Loucy (cell line): ENCODE data around the gene ANO2.

ENCODE experiments used
- H2AFZ ChIP-seq: fragments of 200-600 bp; sonication (generic); 2 replicates; pipeline ENCODE4 v1.6.0; 2016; ENCODE audit warnings: antibody characterized with exemption, mild to moderate bottlenecking, low read length, moderate library complexity
- H3F3A ChIP-seq: fragments of 200-600 bp; 2 replicates; pipeline ENCODE4 v1.6.0; 2016; ENCODE audit warnings: antibody characterized with exemption, low read depth, mild to moderate bottlenecking
- H3K27me3 ChIP-seq: fragments of 200-600 bp; sonication (generic); 2 replicates; pipeline ENCODE4 v1.6.1; 2014; ENCODE audit warnings: low read length, mild to moderate bottlenecking; ENCODE audit not compliant: insufficient read depth, poor library complexity, severe bottlenecking
- H3K36me3 ChIP-seq: fragments of 200-600 bp; sonication (generic); 2 replicates; pipeline ENCODE4 v1.6.1; 2016; ENCODE audit warnings: low read length; ENCODE audit not compliant: insufficient read depth
- H3K4me1 ChIP-seq: fragments of 200-600 bp; sonication (generic); 2 replicates; pipeline ENCODE4 v1.5.1; 2014; ENCODE audit warnings: low read length, mild to moderate bottlenecking; ENCODE audit not compliant: insufficient read depth, poor library complexity, severe bottlenecking
- H3K4me2 ChIP-seq: fragments of 200-600 bp; sonication (generic); 2 replicates; pipeline ENCODE4 v1.6.0; 2014; ENCODE audit warnings: antibody characterized with exemption, low read length, low read depth, mild to moderate bottlenecking; ENCODE audit not compliant: poor library complexity, severe bottlenecking
- H3K4me3 ChIP-seq: fragments of 200-600 bp; sonication (generic); 2 replicates; pipeline ENCODE4 v1.5.1; 2014; ENCODE audit warnings: low read length, mild to moderate bottlenecking, mixed read lengths; ENCODE audit not compliant: poor library complexity, severe bottlenecking
- H3K79me2 ChIP-seq: fragments of 200-600 bp; sonication (generic); 2 replicates; pipeline ENCODE4 v1.6.1; 2014; ENCODE audit warnings: low read length; ENCODE audit not compliant: insufficient read depth
- H3K9ac ChIP-seq: fragments of 200-600 bp; sonication (generic); 2 replicates; pipeline ENCODE4 v1.6.0; 2014; ENCODE audit warnings: mild to moderate bottlenecking, low read depth, low read length, moderate library complexity; ENCODE audit not compliant: poor library complexity, severe bottlenecking
- H3K9me2 ChIP-seq: fragments of 200-600 bp; sonication (generic); replicated peaks from 2 replicates; pipeline ENCODE4 v1.6.1; 2016; ENCODE audit warnings: low read depth, low read length, mixed read lengths
- H3K9me3 ChIP-seq: fragments of 200-600 bp; sonication (generic); 2 replicates; pipeline ENCODE4 v1.6.1; 2014; ENCODE audit warnings: mild to moderate bottlenecking, antibody characterized with exemption, low read length, low read depth; ENCODE audit not compliant: insufficient read depth
- H4K20me1 ChIP-seq: fragments of 200-600 bp; sonication (generic); 2 replicates; pipeline ENCODE4 v1.6.0; 2014; ENCODE audit warnings: antibody characterized with exemption, low read length, mild to moderate bottlenecking; ENCODE audit not compliant: insufficient read depth, poor library complexity, severe bottlenecking
- CTCF ChIP-seq: fragments of 200-600 bp; sonication (generic); conservative IDR thresholded peaks from 2 replicates; pipeline ENCODE4 v1.5.1; 2014; ENCODE audit warnings: mild to moderate bottlenecking, antibody characterized with exemption, low read length
- EZH2phosphoT487 ChIP-seq: fragments of 200-600 bp; IDR thresholded peaks from 2 replicates; pipeline ENCODE4 v1.6.1; 2018; ENCODE audit warnings: antibody characterized with exemption, mild to moderate bottlenecking, moderate library complexity, borderline replicate concordance

Gene ANO2

DNA sequence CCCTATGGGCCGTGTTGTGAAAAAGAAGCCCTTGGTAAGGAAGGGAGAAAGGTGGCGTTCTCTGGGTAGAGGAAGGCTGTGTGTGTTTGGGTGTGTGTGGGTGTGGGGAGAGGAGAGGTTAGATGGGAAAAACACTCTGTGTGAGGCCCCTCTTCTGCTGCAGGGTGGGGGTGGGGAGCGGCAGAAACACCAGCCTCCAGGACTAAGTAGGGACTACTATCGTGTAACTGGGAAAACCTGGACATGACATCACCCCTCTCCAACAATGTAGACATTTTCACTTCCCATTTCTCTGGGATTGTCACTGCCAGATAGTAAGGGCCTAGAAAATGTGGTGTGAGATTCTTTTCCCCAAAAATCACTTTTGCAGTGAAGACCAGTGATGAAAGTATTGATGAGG is 308.2 kb downstream of the ANO2 start:
- no peaks in the 10 kb centered on the region for H3K9me2 ChIP-seq
- H3K4me3 ChIP-seq, result no peak overlapping the region
- no peaks in the 10 kb centered on the region for H3F3A ChIP-seq
- peaks cover under 1% of the 10 kb centered on the region for H3K27me3 ChIP-seq
- no peak overlapping the region for H2AFZ ChIP-seq
- H4K20me1 ChIP-seq, result no peaks in the 10 kb centered on the region
- H3K9ac ChIP-seq, result no peak overlapping the region
- peaks cover 3% of the 10 kb centered on the region for H3K4me1 ChIP-seq
- H3K4me2 ChIP-seq, result no peak overlapping the region
- no peaks in the 10 kb centered on the region for H3K79me2 ChIP-seq
- no peaks in the 10 kb centered on the region for H3K36me3 ChIP-seq
- TF ChIP-seq EZH2phosphoT487 (no peak), CTCF (no peak)
- no peaks in the 10 kb centered on the region for H3K9me3 ChIP-seq

- no peak for TF ChIP-seq CTCF
- TF ChIP-seq EZH2phosphoT487, result no peak
- H3K4me3 ChIP-seq, result no peak overlapping the region
- H3K4me2 ChIP-seq, result no peak overlapping the region
- no peaks in the 10 kb centered on the region for H3K9me2 ChIP-seq
- H3K4me1 ChIP-seq, result peaks cover 3% of the 10 kb centered on the region
- H3K79me2 ChIP-seq, result no peaks in the 10 kb centered on the region
- H4K20me1 ChIP-seq, result no peaks in the 10 kb centered on the region
- no peak overlapping the region for H3K9ac ChIP-seq
- no peaks in the 10 kb centered on the region for H3K9me3 ChIP-seq
- no peaks in the 10 kb centered on the region for H3F3A ChIP-seq
- H3K27me3 ChIP-seq, result no peaks in the 10 kb centered on the region
- no peaks in the 10 kb centered on the region for H3K36me3 ChIP-seq
- no peak overlapping the region for H2AFZ ChIP-seq
Observed at GRCh38 chr12:5633106-5633505, 312.0 kb downstream of the ANO2 start.

DNA sequence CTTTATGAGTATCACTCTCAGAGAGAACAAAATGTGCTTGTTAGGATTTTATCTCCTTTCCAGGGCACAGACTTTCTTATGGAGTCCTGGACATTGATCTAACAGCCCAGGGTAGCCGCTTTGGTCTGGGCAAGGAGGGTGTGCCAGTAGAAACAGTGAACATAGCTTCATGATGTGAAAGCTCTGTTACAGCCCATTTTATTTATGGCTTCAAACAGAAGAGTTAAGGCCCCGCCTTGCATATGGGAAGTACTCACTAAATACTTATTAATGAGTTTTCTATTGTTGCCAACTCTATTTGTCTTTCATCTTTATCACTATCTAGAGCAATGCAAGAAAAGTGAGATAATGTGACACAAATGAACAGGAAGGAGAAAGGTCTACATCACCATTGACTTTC is 312.6 kb downstream of the ANO2 start:
- H3K4me2 ChIP-seq, result no peak overlapping the region
- H3K36me3 ChIP-seq, result no peaks in the 10 kb centered on the region
- H3K9me3 ChIP-seq, result no peaks in the 10 kb centered on the region
- H3K9me2 ChIP-seq, result no peaks in the 10 kb centered on the region
- peaks cover 3% of the 10 kb centered on the region for H3K4me1 ChIP-seq
- no peak overlapping the region for H2AFZ ChIP-seq
- no peak overlapping the region for H3K4me3 ChIP-seq
- H3K79me2 ChIP-seq, result no peaks in the 10 kb centered on the region
- no peaks in the 10 kb centered on the region for H3F3A ChIP-seq
- no peaks in the 10 kb centered on the region for H4K20me1 ChIP-seq
- H3K27me3 ChIP-seq, result no peaks in the 10 kb centered on the region
- TF ChIP-seq EZH2phosphoT487, result no peak
- H3K9ac ChIP-seq, result no peak overlapping the region

- no peak overlapping the region for H3K4me3 ChIP-seq
- H3K36me3 ChIP-seq, result no peaks in the 10 kb centered on the region
- H3K4me2 ChIP-seq, result no peak overlapping the region
- no peaks in the 10 kb centered on the region for H3K9me2 ChIP-seq
- no peak overlapping the region for H3K9ac ChIP-seq
- H2AFZ ChIP-seq, result no peak overlapping the region
- H3K79me2 ChIP-seq, result no peaks in the 10 kb centered on the region
- H3K27me3 ChIP-seq, result no peaks in the 10 kb centered on the region
- TF ChIP-seq CTCF (no peak), EZH2phosphoT487 (no peak)
- H3F3A ChIP-seq, result no peaks in the 10 kb centered on the region
- H3K4me1 ChIP-seq, result no peaks in the 10 kb centered on the region
- no peaks in the 10 kb centered on the region for H4K20me1 ChIP-seq
- no peaks in the 10 kb centered on the region for H3K9me3 ChIP-seq
Observed at GRCh38 chr12:5631497-5631896, 313.6 kb downstream of the ANO2 start.
